Gastroesophageal sphincter (tissue), 3 donors: ENCODE results near the gene SNF8.

Experiments used
- POLR2A ChIP-seq, 2 donors: fragments of 450-650 bp; IDR thresholded peaks; one replicate each; pipeline ENCODE4 v1.6.1; 2017; ENCODE audit warnings: antibody characterized with exemption in 2 of 2, mild to moderate bottlenecking in 2 of 2, moderate library complexity in 1 of 2
- TF ChIP-seq, protein P1 (sequence below), 4 experiments: fragments of 200-600 bp in 2 of 4; fragments of 450-650 bp in 2 of 4; sonication (generic) in 1 of 4; IDR thresholded peaks; one replicate each; pipeline ENCODE4 v1.5.1; 2017 to 2019; ENCODE audit warnings: antibody characterized with exemption in 4 of 4, mild to moderate bottlenecking in 2 of 4, moderate library complexity in 2 of 4

DNA sequence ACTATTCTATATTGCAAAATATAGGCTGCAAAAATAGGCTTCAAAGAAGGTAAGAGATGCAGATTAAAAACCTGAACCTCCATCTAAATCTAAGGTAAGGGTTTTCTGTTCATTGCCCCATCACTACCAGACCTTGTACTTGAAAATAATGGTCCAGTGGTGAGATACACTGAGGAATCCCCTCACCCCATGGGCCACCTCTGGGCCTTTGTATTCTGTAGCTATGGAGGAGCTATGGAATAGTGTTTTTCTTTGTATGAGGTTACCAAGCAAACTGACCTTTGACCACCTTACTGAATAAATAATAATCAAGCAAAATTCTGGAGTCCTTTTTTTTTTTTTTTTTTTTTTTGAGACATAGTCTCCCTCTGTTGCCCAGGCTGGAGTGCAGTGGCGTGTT is 41.2 kb downstream of the SNF8 start:
- TF ChIP-seq, protein P1, sequence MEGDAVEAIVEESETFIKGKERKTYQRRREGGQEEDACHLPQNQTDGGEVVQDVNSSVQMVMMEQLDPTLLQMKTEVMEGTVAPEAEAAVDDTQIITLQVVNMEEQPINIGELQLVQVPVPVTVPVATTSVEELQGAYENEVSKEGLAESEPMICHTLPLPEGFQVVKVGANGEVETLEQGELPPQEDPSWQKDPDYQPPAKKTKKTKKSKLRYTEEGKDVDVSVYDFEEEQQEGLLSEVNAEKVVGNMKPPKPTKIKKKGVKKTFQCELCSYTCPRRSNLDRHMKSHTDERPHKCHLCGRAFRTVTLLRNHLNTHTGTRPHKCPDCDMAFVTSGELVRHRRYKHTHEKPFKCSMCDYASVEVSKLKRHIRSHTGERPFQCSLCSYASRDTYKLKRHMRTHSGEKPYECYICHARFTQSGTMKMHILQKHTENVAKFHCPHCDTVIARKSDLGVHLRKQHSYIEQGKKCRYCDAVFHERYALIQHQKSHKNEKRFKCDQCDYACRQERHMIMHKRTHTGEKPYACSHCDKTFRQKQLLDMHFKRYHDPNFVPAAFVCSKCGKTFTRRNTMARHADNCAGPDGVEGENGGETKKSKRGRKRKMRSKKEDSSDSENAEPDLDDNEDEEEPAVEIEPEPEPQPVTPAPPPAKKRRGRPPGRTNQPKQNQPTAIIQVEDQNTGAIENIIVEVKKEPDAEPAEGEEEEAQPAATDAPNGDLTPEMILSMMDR (IDR thresholded peaks at IDR 0.05), result no peak
- TF ChIP-seq POLR2A (IDR thresholded peaks at IDR 0.05), result no peak
